GF-D8 (cell line): ENCODE measurements around the gene XRCC1.
A peak's percentile ranks its signal among the peaks of the same experiment; 100 is the strongest.
"Not testable (repeated sequence)": the region's sequence is repeated elsewhere in the genome, so short reads cannot be mapped to it uniquely, and the experiment has no call there.

ENCODE experiments used
- DNase-seq: peaks from one replicate; lab custom pipeline; 2025; lab: John Stamatoyannopoulos, UW

Gene XRCC1

GRCh38 chr19:43599635-43600295 lies 24.4 kb upstream of the XRCC1 start:
- DNase-seq, result no peak

DNA sequence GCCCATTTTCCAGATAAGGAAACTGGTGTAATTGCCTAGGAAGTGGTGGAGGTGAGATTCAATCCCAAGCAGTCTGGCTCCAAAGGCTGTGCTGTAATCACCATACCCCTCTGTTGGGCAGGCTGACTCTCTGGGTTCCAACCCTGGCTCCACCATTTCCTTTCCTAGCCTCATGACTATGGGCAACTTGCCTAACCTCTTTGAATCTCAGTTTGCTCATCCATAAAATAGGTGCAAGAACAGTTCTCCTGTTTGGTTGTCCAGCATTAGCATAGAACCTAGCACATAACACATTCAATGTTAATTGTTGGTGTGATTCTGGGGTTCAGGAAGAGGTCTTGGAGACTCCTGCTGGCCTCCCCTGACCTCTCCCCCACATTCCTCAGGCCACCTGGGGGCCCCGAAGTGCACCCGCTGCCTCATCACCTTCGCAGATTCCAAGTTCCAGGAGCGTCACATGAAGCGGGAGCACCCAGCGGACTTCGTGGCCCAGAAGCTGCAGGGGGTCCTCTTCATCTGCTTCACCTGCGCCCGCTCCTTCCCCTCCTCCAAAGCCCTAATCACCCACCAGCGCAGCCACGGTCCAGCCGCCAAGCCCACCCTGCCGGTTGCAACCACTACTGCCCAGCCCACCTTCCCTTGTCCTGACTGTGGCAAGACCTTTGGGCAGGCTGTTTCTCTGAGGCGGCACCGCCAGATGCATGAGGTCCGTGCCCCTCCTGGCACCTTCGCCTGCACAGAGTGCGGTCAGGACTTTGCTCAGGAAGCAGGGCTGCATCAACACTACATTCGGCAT lies 23.3 kb upstream of the XRCC1 start:
- DNase-seq, result no peak

DNA sequence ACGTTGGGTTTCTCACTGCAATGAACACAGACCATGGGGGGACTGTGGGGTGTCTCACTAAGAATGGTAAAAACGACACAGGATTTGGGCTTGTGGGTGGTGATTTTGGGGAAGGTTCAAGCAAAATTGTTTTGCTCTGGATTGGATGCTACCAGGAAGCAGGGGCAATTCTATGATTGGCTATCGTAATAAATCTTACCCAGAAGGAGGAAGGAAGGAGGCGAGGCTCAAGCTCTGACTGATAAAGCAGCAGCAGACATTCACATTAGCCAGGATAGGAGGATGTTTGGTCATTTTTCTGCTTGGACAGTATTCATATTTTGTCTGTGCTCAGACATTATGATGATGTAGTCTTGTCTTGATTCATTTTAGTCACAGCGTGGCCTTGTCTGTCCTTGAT lies 22.5 kb upstream of the XRCC1 start:
- DNase-seq, result peak; percentile 0

DNA sequence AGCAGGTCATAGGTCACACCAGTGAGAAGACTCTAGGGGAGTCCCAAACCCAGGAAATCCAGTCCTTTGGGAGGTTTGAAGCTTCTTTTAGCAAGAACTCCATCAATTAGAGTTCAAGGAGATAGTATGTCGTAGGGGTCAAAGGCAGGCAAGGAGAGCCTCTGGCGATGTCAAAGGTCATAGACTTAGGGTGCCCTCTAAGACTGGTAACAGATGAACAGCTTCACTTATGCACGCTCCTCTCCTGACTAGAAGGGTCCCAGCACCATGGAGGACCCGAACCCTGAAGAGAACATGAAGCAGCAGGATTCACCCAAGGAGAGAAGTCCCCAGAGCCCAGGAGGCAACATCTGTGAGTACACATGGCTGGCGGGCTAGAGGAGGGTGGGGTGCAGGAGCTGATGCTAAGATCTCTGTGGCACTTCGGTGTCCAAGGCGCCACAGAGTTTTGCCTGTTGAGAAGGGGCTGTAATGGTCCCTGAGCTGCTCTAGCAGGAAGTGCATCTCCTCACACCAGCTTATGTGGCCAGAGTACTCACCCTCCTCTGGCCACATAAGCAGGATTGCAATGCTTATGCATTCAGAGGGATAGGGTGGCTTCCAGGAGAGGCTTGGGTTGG lies 21.6 kb upstream of the XRCC1 start:
- DNase-seq, result no peak

GRCh38 chr19:43595999-43596841 lies 20.9 kb upstream of the XRCC1 start, which contains the start of the genes IRGQ and ZNF576:
IRGQ (minus strand) TSS chr19:43596134; CDS start chr19:43595338, 796 bp downstream.
ZNF576 (plus strand) TSS chr19:43596595; CDS start chr19:43597109, 514 bp downstream.
- peak; percentile 97 for DNase-seq

- no peak for DNase-seq
Observed at GRCh38 chr19:43595605-43595998, 20.3 kb upstream of the XRCC1 start.

DNA sequence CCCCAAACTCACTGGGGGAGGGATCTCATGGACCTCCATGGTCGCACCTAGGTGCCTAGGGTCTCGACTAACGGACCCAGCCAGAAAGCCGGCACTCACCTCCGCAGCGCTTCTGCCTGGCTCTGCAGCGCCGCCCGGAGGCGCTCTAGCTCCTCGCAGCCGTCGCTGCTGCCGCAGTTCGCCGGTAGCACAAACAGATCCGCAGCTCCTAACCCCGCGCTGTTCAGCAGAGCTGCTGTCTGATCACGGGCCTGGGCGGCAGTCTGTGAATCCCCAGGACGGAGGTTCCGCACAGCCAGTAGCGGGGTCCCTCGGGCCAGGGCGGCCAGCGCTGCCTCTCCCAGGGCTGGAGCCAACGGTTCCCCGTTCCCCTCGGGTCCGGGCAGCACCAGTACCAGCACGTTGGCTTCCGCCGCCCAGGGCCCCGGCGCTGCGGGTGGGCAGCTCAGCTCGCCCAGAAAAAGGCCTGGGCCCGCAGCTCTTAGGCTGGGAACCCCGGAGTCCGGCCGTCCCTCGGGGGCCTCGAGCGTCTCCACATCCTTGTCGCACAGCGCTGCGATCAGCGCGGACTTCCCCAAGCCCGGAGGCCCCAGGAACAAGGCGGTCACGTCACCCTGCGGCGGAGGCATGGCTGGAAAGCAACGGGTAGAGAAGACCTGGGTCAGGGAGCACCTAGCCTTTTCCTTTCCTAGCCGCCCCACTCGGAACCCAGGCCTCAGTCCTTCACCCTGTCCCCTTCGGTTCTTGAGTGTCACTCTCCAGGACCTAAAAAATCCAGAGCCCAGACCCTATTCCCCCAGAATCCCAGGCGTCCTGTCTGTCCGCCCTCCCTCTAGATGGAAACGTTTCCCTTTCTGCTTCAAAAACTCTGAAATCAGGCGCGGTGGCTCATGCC lies 19.6 kb upstream of the XRCC1 start:
- DNase-seq, result peak; percentile 37

DNA sequence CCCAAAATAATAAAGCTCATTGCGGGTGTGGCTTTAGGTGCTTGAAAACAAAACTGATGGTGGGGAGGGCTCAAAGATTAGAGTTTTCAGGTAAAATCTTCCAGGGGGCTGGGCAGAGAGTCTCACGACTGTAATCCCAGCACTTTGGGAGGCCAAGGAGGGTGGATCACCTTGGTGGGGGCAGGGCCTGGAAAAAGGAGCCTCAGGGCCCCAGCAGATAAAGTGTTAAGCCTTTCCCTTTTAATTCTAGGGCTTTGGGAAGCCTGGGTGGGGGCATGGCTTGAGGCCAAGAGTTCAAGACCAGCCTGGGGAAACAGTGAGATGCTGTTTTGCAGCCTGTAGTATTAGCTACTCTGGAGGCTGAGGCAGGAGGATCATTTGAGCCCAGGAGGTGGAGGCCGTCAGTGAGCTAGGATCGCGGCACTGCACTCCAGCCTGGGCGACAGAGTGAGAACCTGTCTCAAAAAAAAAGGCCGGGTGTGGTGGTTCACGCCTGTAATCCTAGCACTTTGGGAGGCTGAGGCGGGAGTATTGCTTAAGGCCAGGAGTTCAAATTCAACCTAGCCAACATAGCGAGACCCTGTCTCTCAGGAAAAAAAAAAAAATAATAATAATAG lies 18.9 kb upstream of the XRCC1 start:
- no peak for DNase-seq

DNA sequence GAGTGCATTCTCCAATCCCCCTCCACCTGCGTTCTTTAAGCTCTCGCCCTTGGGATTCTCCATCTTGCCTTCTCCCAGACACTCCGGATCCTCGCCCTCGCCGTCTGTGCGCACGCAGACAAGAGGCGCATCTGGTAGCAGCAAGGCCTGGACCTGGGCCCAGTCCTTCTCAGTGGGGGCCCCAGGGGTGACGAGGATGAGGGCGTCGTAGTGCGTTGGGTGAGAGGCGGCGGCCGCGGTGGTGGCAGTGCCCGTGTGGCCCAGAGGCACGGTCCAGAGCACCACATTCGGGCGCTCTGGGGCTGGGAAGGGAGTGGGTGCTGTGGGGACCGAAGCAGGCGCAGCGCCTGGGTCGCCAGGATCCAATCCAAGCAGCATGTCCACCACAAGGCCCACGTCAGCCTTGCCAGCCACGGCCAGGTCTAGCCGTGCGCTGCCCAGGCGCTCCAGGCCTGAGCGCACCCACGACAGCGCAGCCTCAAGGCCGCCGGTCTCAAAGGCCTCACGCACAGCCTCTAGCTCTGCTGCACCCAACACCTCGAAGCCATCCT lies 17.5 kb upstream of the XRCC1 start:
- no peak for DNase-seq

GRCh38 chr19:43591904-43592772 lies 16.8 kb upstream of the XRCC1 start:
- DNase-seq, result no peak

DNA sequence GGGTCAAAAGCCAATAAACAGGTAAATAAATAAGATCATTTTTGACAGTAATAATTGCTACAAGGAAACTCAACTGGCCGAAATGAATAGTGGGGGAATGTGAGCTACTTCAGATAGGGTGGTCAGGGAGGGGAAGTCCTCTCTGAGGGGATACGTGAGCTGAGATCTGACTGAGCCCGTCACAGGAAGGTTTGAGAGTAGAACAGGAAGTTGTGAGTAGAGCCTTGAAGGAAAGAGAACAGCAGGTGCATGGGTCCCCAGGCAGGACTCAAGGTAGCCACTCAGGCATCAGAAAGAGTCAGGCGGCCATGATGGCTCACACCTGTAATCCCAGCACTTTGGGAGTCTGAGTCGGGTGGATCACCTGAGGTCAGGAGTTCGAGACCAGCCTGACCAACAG lies 14.4 kb upstream of the XRCC1 start:
- no peak for DNase-seq

DNA sequence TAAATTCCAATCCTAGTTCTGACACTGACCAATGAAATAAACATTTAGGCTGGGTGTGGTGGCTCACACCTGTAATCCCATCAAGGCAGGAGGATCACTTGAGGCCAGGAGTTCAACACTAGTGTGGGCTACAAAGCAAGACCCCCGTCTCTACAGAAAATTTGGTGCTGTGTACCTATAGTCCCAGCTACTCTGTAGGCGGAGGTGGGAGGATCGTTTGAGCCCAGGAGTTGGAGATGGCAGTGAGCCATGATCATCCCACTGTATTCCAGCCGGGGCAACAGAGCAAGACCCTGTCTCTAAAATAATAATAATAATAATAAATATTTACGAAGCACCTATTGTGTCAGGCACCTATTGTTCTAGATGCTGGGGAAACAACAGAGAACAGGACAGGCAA lies 13.9 kb upstream of the XRCC1 start:
- no peak for DNase-seq

DNA sequence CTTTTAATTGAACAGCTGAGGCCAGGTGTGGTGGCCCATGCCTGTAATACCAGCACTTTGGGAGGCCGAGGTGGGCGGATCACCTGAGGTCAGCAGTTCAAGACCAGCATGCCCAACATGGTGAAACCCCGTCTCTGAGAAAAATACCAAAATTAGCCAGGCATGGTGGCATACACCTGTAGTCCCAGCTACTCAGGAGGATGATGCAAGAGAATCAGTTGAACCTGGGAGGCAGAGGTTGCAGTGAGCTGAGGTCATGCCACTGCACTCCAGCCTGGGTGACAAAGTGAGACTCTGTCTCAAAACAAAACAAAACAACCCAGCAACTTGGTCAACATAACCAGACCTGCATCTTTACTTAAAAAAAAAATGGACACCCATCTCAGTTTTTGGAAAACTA lies 11.7 kb upstream of the XRCC1 start:
- DNase-seq, result not testable (repeated sequence)

GRCh38 chr19:43586346-43586745 lies 11.0 kb upstream of the XRCC1 start:
- no peak for DNase-seq

- no peak for DNase-seq
Observed at GRCh38 chr19:43584484-43584883, 9.2 kb upstream of the XRCC1 start.

- DNase-seq, result no peak
Observed at GRCh38 chr19:43582495-43582894, 7.2 kb upstream of the XRCC1 start.

DNA sequence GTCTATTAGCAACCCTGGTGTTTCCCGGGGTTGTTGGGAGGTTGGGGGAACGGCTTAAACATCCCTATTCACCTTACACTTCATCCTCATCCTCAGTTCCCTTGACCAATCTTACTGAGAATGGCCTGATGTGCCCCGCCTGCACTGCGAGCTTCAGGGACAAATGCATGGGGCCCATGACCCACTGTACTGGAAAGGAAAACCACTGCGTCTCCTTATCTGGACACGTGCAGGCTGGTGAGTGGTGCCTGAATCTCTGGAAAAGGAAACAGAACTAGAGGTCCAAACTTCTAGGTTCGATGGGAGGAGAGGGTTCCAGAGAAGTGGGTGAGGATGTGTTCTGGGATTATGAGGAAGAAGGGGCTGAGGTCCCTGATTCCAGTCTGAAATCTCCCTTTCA lies 6.1 kb upstream of the XRCC1 start:
- no peak for DNase-seq

DNA sequence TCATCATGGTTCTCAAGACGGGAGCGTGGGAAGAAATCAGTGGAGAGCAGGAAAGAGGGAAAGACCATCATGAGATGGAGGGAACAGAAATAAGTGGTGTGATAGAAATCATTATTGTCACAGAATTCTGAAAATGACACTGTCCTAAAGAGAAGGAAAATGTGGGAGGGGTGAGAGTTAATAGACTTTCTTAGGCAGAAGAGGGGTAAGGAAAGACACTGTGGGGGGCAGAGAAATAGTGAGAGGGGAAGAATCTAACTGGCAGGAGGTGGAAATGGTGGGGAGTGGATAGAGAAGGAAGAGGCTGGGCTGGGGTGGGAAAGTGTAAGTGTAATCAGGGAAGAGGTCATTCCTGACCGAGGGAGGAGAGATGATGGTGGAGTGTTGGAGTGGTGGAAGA lies 3.5 kb upstream of the XRCC1 start:
- DNase-seq, result no peak
